Endothelial cell (in vitro differentiated cells): Measurements from ENCODE around the gene GALNT14. TPM values are rescaled to one million over a fixed set of nuclear protein-coding genes. Genes with fewer than 3 reads are reported as not detected.

Source experiments
- DNase-seq: peaks from one replicate; pipeline ENCODE4 v3.0.0; 2021; ENCODE audit warnings: low spot score
- H3K27ac Mint-ChIP-seq: one replicate; pipeline ENCODE4 v1.8.0; 2021; ENCODE audit warnings: mixed read lengths, inconsistent platforms; ENCODE audit not compliant: unreplicated experiment
- H3K27me3 Mint-ChIP-seq: one replicate; pipeline ENCODE4 v1.8.0; 2021; ENCODE audit warnings: mild to moderate bottlenecking, moderate library complexity, mixed read lengths, inconsistent platforms; ENCODE audit not compliant: unreplicated experiment
- H3K36me3 Mint-ChIP-seq: one replicate; pipeline ENCODE4 v1.8.0; 2021; ENCODE audit warnings: mild to moderate bottlenecking, low read depth, mixed read lengths, inconsistent platforms; ENCODE audit not compliant: unreplicated experiment
- H3K4me1 Mint-ChIP-seq: one replicate; pipeline ENCODE4 v1.8.0; 2021; ENCODE audit warnings: mild to moderate bottlenecking, mixed read lengths, inconsistent platforms; ENCODE audit not compliant: unreplicated experiment
- H3K4me3 Mint-ChIP-seq: one replicate; pipeline ENCODE4 v1.8.0; 2021; ENCODE audit warnings: mild to moderate bottlenecking, mixed read lengths, inconsistent platforms; ENCODE audit not compliant: unreplicated experiment
- H3K9me3 Mint-ChIP-seq: one replicate; pipeline ENCODE4 v1.8.0; 2021; ENCODE audit warnings: mixed read lengths, inconsistent platforms; ENCODE audit not compliant: unreplicated experiment
- CTCF ChIP-seq: fragments of 200-600 bp; sonication (generic); IDR thresholded peaks from one replicate; pipeline ENCODE4 v1.5.0; 2021; ENCODE audit warnings: antibody characterized with exemption; ENCODE audit not compliant: unreplicated experiment
- total RNA-seq: library from RNA; stranded (reverse); fragmentation: NEBNext Ultra II Directional; extraction: Animal tissue kit (Norgen Biotek cat#: 25700); gene quantifications from one replicate; pipeline ENCODE4 v1.2.1, GENCODE V29; 2021; ENCODE audit not compliant: unreplicated experiment

GALNT14 gene
- total RNA-seq, 1 donor from 2014 or later: 16.8 TPM

GRCh38 chr2:31127931-31128330 lies 10.3 kb downstream of the GALNT14 start:
- Mint-ChIP-seq H3K27ac (no peak overlapping the region), H3K9me3 (no peaks in the 10 kb centered on the region), H3K36me3 (no peaks in the 10 kb centered on the region), H3K4me3 (no peak overlapping the region), H3K4me1 (peaks cover 24% of the 10 kb centered on the region), H3K27me3 (no peaks in the 10 kb centered on the region)
- DNase-seq: no peak
- TF ChIP-seq CTCF: no peak

GRCh38 chr2:31125918-31126695 lies 12.1 kb downstream of the GALNT14 start:
- Mint-ChIP-seq H3K27ac (no peak overlapping the region), H3K36me3 (no peaks in the 10 kb centered on the region), H3K27me3 (no peaks in the 10 kb centered on the region), H3K4me3 (no peak overlapping the region), H3K4me1 (peaks cover 21% of the 10 kb centered on the region), H3K9me3 (no peaks in the 10 kb centered on the region)
- no peak for DNase-seq
- no peak for TF ChIP-seq CTCF

GRCh38 chr2:31124904-31125303 lies 13.3 kb downstream of the GALNT14 start:
- no peak for TF ChIP-seq CTCF
- H3K4me1 Mint-ChIP-seq: peaks cover 12% of the 10 kb centered on the region
- H3K36me3 Mint-ChIP-seq: no peaks in the 10 kb centered on the region
- DNase-seq: no peak
- H3K27ac Mint-ChIP-seq: no peak overlapping the region
- no peak overlapping the region for H3K4me3 Mint-ChIP-seq
- no peaks in the 10 kb centered on the region for H3K9me3 Mint-ChIP-seq
- H3K27me3 Mint-ChIP-seq: no peaks in the 10 kb centered on the region

GRCh38 chr2:31122133-31122532 lies 16.1 kb downstream of the GALNT14 start:
- no peak for DNase-seq
- Mint-ChIP-seq H3K27me3 (no peaks in the 10 kb centered on the region), H3K4me3 (no peak overlapping the region), H3K9me3 (no peaks in the 10 kb centered on the region), H3K36me3 (no peaks in the 10 kb centered on the region), H3K4me1 (peaks cover 8% of the 10 kb centered on the region), H3K27ac (no peak overlapping the region)
- no peak for TF ChIP-seq CTCF

DNA sequence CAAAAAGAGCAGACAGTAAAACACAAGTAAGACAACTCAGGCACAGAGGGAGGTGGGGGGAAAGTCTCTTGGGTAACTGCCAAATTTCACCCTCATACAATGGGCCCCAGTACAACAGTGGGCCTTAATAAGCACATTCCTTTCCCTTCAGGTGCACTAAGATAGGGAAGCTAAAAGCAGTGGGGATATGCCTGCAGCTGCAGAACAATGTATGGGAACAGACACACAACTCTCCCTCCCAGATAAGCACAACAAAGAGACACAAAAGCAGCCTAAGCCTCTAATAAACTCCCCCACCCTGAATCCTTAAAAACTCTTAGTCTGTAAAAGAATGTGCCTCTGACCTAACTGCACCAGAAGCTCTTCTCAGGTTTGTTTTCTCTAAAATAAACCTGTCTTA lies 24.5 kb downstream of the GALNT14 start:
- H3K9me3 Mint-ChIP-seq: no peaks in the 10 kb centered on the region
- no peaks in the 10 kb centered on the region for H3K27me3 Mint-ChIP-seq
- no peak overlapping the region for H3K27ac Mint-ChIP-seq
- DNase-seq: no peak
- no peak overlapping the region for H3K4me3 Mint-ChIP-seq
- no peak for TF ChIP-seq CTCF
- peaks cover 11% of the 10 kb centered on the region for H3K36me3 Mint-ChIP-seq
- H3K4me1 Mint-ChIP-seq: peaks cover 7% of the 10 kb centered on the region
